HEK293T (cell line): ENCODE measurements around the gene ITPKA.

ENCODE experiments used
- CTCF ChIA-PET: fragments of 350-600 bp; formaldehyde crosslinking; extraction: SDS; loops from one replicate; lab custom pipeline; 2021; ENCODE audit warnings: antibody characterized with exemption, inconsistent platforms; lab: Yijun Ruan, JAX
- POLR2A ChIA-PET: fragments of 350-600 bp; formaldehyde crosslinking; extraction: SDS; loops from one replicate; lab custom pipeline; 2020; ENCODE audit warnings: antibody characterized with exemption, inconsistent platforms; lab: Yijun Ruan, JAX
- DNase-seq: peaks from one replicate; pipeline ENCODE4 v3.0.0; 2012; ENCODE audit warnings: mixed read lengths; ENCODE audit errors: extremely low spot score
- ARNT ChIP-seq: fragments of 450-650 bp; IDR thresholded peaks from 2 replicates; pipeline ENCODE4 v1.6.1; 2017; ENCODE audit warnings: mild to moderate bottlenecking
- BHLHE40 ChIP-seq: fragments of 450-650 bp; IDR thresholded peaks from 2 replicates; pipeline ENCODE4 v1.6.1; 2016; ENCODE audit warnings: mild to moderate bottlenecking, moderate library complexity, borderline replicate concordance
- CTBP1 ChIP-seq: fragments of 450-650 bp; IDR thresholded peaks from 2 replicates; pipeline ENCODE4 v1.6.1; 2016; ENCODE audit warnings: borderline replicate concordance
- ELF4 ChIP-seq: fragments of 450-650 bp; IDR thresholded peaks from 2 replicates; pipeline ENCODE4 v1.6.1; 2017; ENCODE audit warnings: antibody characterized with exemption
- FOXA1 ChIP-seq: fragments of 450-650 bp; IDR thresholded peaks from 2 replicates; pipeline ENCODE4 v1.6.1; 2016; ENCODE audit warnings: mild to moderate bottlenecking
- FOXK2 ChIP-seq: fragments of 450-650 bp; IDR thresholded peaks from 2 replicates; pipeline ENCODE4 v1.6.1; 2016; ENCODE audit warnings: mild to moderate bottlenecking
- FOXM1 ChIP-seq: fragments of 450-650 bp; IDR thresholded peaks from 2 replicates; pipeline ENCODE4 v1.6.1; 2017; ENCODE audit warnings: mild to moderate bottlenecking, borderline replicate concordance
- HDGF ChIP-seq: fragments of 450-650 bp; IDR thresholded peaks from 2 replicates; pipeline ENCODE4 v1.6.1; 2017; ENCODE audit warnings: antibody characterized with exemption, borderline replicate concordance
- L3MBTL2 ChIP-seq: fragments of 450-650 bp; conservative IDR thresholded peaks from 2 replicates; pipeline ENCODE4 v1.6.1; 2016; ENCODE audit warnings: mild to moderate bottlenecking
- LEF1 ChIP-seq: fragments of 450-650 bp; IDR thresholded peaks from 2 replicates; pipeline ENCODE4 v1.6.1; 2017; ENCODE audit warnings: mild to moderate bottlenecking, borderline replicate concordance
- NFRKB ChIP-seq: fragments of 450-650 bp; IDR thresholded peaks from 2 replicates; pipeline ENCODE4 v1.6.1; 2016; ENCODE audit warnings: mild to moderate bottlenecking, moderate library complexity
- PKNOX1 ChIP-seq: fragments of 450-650 bp; IDR thresholded peaks from 2 replicates; pipeline ENCODE4 v1.6.1; 2016
- SP1 ChIP-seq: fragments of 450-650 bp; IDR thresholded peaks from 2 replicates; pipeline ENCODE4 v1.6.1; 2017
- SUZ12 ChIP-seq: fragments of 450-650 bp; IDR thresholded peaks from 2 replicates; pipeline ENCODE4 v1.6.1; 2016; ENCODE audit warnings: mild to moderate bottlenecking
- TARDBP ChIP-seq: fragments of 450-650 bp; IDR thresholded peaks from 2 replicates; pipeline ENCODE4 v1.6.1; 2016
- ZNF384 ChIP-seq: fragments of 450-650 bp; IDR thresholded peaks from 2 replicates; pipeline ENCODE4 v1.6.1; 2016

ITPKA gene

GRCh38 chr15:41493205-41493901 is at the start of gene ITPKA:
Gene ITPKA, plus strand, starts transcription at chr15:41493874. Its CDS starts 54 bp downstream, at chr15:41493928.
- peak; percentile 66 for DNase-seq
- POLR2A ChIA-PET: interaction anchor here (0.7 to 1.4 kb wide), 12 partner anchors 9 to 59 kb away, joined by 3 to 8 read pairs (median 4); partner anchors contain the start of genes LTK and RPAP1
- CTCF ChIA-PET: interaction anchor here (0.5 to 0.7 kb wide), 3 partner anchors 39 to 251 kb away, joined by 3 to 6 read pairs (median 3); no protein-coding TSS in a partner anchor
- TF ChIP-seq L3MBTL2: peak; percentile 75
- TF ChIP-seq NFRKB: no peak
- TF ChIP-seq FOXA1: no peak
- TF ChIP-seq BHLHE40: no peak
- TF ChIP-seq CTBP1: no peak

GRCh38 chr15:41445399-41445798 is 48.3 kb upstream of the ITPKA start:
- TF ChIP-seq ARNT (no peak), SP1 (no peak), ZNF384 (0 out of 2 replicates have a peak, but pooled peaks have one; percentile 12), BHLHE40 (no peak), PKNOX1 (0 out of 2 replicates have a peak, but pooled peaks have one; percentile 3), HDGF (no peak), NFRKB (no peak), FOXM1 (no peak)
- ChIA-PET CTCF (no interaction called here), POLR2A (interaction anchor here (0.9 kb wide), 1 partner anchor 42 kb away, joined by 3 read pairs; no protein-coding TSS in a partner anchor)
- DNase-seq: no peak

GRCh38 chr15:41462084-41462795 is 31.4 kb upstream of the ITPKA start:
- TF ChIP-seq FOXK2 (no peak), FOXM1 (no peak), ZNF384 (no peak), SUZ12 (no peak), TARDBP (no peak), SP1 (no peak), L3MBTL2 (no peak), BHLHE40 (no peak), PKNOX1 (no peak), ELF4 (no peak), FOXA1 (no peak), NFRKB (no peak), CTBP1 (no peak)
- ChIA-PET CTCF (no interaction called here), POLR2A (no interaction called here)
- DNase-seq: no peak

- TF ChIP-seq FOXK2: no peak
- ChIA-PET POLR2A (interaction anchor here (0.7 to 1.0 kb wide), 2 partner anchors 28 to 49 kb away, joined by 3 to 5 read pairs; partner anchors contain the start of gene LTK), CTCF (interaction anchor here (0.6 to 1.1 kb wide), 4 partner anchors 67 to 175 kb away, joined by 3 to 4 read pairs (median 3); no protein-coding TSS in a partner anchor)
- DNase-seq: no peak
These were observed 28.6 kb upstream of the ITPKA start for GRCh38 chr15:41464889-41465580.

- ChIA-PET CTCF (interaction anchor here (0.6 to 1.4 kb wide), 12 partner anchors 10 to 439 kb away, joined by 3 to 6 read pairs (median 3); no protein-coding TSS in a partner anchor), POLR2A (interaction anchor here (0.7 to 1.0 kb wide), 2 partner anchors 27 to 48 kb away, joined by 3 to 5 read pairs; partner anchors contain the start of gene LTK)
- TF ChIP-seq SUZ12: no peak
- TF ChIP-seq PKNOX1: no peak
- TF ChIP-seq BHLHE40: no peak
- TF ChIP-seq ARNT: no peak
- no peak for TF ChIP-seq LEF1
- DNase-seq: peak; percentile 36
These were observed 27.8 kb upstream of the ITPKA start for GRCh38 chr15:41465822-41466421.
